Fibroblast of skin of back (primary cell): ENCODE results near the gene CHST8.
"Not testable (repeated sequence)": the region's sequence is repeated elsewhere in the genome, so short reads cannot be mapped to it uniquely, and the experiment has no call there.

ENCODE experiments used
- DNase-seq: peaks from one replicate; pipeline ENCODE4 v3.0.0-alpha.2; 2013

CHST8 gene

GRCh38 chr19:33646306-33646705 is 24.6 kb downstream of the CHST8 start:
- DNase-seq: no peak

DNA sequence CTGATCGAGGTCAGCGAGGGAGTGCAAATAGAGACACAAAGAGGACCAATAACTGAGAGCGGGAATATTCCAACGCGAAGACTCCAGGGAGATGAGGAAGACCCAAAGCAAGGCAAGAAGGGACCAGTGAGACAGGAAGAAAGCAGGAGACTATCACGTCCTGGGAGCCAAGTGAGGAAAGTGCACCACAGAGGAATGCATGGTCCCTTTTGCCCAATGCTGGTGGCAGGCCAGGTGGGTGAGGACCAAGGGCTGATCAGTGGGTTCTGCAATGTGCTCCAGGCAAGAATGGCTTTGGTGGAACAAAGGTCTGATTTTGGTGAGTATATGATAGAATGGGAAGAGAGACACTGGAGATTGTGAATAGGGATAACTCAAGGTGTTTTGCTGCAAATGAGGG is 25.4 kb downstream of the CHST8 start:
- no peak for DNase-seq

- DNase-seq: no peak
Measured at GRCh38 chr19:33649627-33650305, 28.0 kb downstream of the CHST8 start.

GRCh38 chr19:33653684-33654083 is 31.9 kb downstream of the CHST8 start:
- no peak for DNase-seq

GRCh38 chr19:33654840-33655508 is 33.2 kb downstream of the CHST8 start:
- no peak for DNase-seq

GRCh38 chr19:33659835-33660234 is 38.1 kb downstream of the CHST8 start:
- no peak for DNase-seq

- DNase-seq: no peak
Measured at GRCh38 chr19:33660410-33661124, 38.8 kb downstream of the CHST8 start.

- DNase-seq: no peak
Measured at GRCh38 chr19:33661336-33661735, 39.6 kb downstream of the CHST8 start.

DNA sequence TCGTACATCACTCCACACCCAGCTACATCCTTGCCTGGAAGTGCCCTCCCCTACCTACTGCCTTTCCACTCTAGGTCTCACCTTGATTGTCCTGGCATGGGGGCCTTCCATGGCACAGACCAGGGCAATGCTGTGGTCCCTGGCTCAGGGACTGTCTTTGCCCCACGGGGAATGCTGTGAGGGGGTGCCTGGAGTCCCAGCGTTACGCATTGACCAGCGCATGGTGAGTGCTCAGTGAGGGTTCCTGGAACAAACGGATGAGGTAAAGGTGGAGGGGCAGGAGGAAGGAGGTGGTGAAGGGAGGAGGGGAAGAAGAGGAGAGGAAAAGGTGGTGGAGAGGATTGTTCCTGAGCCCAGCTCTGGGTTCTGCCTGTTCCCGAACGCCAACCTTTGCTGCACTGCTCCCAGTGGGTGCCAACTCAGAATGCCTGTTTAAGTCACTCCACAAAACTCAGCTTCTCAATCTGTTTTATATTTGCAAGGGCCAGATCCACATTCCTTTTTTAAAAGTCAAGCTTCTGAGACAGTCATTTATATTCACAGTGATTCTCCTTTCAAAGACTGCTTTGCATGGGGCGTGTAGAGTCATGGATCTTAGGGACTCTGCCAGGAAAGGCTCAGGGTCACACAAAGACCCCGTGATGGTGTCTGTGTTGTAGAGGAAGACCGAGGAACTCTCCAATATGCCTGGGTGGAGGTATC is 40.8 kb downstream of the CHST8 start:
- no peak for DNase-seq

DNA sequence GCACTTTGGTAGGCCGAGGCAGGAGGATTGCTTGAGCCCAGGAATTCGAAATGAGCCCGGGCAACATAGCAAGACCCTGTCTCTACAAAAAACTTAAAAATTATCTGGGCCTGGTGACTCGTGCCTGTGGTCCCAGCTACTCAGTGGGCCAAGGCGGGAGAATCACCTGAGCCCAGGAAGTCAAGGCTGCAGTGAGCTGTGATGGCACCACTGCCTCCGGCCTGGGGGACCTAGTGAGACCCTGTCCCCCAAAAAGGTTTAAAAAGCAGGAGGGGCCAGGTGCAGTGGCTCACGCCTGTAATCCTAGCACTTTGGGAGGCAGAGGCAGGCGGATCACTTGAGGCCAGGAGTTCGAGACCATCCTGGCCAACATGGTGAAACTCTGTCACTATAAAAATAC is 41.6 kb downstream of the CHST8 start:
- DNase-seq: not testable (repeated sequence)

- no peak for DNase-seq
Measured at GRCh38 chr19:33664744-33665143, 43.0 kb downstream of the CHST8 start.

DNA sequence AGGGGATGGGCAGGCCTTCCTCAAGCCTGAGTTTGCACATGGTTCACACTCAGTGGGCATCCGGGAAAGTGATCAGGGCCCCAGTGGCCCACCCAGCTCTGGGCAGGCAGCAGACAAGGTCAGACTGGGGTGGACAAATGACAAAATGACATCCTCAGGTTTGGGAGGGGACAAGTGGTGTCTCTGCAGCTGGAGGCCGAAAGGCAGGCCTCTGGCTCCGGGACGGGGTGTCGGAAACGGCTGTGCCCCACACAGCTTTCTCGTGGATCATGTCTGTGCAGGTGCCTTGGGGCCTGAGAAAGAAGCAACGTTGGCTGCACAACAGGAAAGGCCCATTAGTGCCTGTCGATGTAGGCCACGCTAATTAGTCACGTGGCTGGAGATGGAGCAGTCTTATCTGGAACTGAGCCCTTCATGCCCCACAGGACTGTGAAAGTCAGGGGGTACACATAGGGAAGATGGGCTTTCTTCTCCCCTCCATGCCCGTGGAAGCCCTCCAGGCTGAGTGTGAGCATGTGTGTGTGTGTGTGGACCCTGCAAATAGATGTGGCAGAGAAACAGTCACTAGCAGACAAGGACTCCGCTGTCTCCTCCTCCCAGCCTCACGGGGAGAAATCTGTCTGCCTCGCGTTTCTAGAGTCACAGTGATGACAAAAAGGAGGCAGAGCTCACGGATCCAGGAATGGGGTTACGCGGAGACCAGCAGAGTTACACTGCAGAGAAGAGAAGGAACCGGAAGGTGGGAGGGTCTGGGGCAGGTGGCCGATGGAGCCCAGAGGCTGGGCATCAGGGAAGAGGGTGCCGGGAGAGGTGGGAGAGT is 44.2 kb downstream of the CHST8 start:
- DNase-seq: no peak

DNA sequence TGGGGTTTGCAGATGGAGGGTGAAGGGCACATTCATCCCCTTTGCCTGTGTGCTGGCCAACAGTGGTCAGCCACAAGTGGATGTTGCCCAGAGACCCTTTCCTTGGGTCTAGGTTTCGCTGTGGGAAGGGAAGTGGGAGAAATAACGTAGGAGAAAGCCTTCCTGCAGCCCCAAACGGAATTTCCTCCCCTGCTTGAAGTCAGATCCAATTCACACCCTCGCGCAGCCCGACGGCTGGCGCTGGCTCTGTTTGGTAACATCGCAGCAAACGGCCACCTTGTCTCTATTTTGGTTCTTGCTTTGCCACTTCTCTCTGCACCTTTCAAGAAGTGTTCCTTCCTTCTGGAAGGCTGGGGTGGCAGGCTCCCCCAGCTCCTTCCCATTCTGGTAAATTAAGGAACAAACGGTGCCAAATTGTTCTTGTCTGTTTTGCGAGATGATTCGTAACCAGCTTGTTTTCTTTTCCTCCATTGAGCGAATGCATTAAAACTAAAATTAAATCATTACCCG is 45.4 kb downstream of the CHST8 start:
- DNase-seq: no peak

DNA sequence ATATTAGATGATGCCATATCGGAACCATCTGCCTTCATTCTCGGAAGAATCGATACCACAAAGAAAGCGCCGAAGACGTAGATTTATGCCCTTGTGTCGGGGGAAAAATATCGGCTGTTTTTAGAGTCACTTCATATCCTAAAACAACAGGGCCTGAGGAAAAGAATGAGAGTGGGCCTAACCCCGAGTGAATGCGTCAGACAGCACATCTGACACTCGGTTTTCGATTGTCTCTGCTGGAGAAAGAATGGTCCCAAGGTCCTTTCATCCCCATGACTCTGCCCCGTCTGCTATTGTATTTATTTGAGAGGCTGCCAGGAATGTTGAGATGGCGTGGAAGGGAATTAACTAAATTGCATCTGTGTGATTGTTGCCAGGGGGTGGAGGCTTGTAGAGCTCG is 46.1 kb downstream of the CHST8 start:
- DNase-seq: no peak

- DNase-seq: no peak
Measured at GRCh38 chr19:33668968-33669367, 47.2 kb downstream of the CHST8 start.

GRCh38 chr19:33669376-33669775 is 47.6 kb downstream of the CHST8 start:
- DNase-seq: no peak

GRCh38 chr19:33670398-33670797 is 48.6 kb downstream of the CHST8 start:
- DNase-seq: no peak

- DNase-seq: no peak
Measured at GRCh38 chr19:33671211-33671610, 49.5 kb downstream of the CHST8 start.

- DNase-seq: no peak
Measured at GRCh38 chr19:33673258-33673875, 51.6 kb downstream of the CHST8 start.

- no peak for DNase-seq
Measured at GRCh38 chr19:33673996-33674625, 52.4 kb downstream of the CHST8 start.
